CD4-positive, alpha-beta T cell treated with Interleukin-2 at 100 ng/mL for 4 hours (primary cell): Measurements from ENCODE around the gene CDH2.
"Not testable (repeated sequence)": the region's sequence is repeated elsewhere in the genome, so short reads cannot be mapped to it uniquely, and the experiment has no call there.

Source experiments
- DNase-seq: peaks from one replicate; pipeline ENCODE4 v3.0.0-alpha.2; 2020; ENCODE audit warnings: low spot score

Gene CDH2

DNA sequence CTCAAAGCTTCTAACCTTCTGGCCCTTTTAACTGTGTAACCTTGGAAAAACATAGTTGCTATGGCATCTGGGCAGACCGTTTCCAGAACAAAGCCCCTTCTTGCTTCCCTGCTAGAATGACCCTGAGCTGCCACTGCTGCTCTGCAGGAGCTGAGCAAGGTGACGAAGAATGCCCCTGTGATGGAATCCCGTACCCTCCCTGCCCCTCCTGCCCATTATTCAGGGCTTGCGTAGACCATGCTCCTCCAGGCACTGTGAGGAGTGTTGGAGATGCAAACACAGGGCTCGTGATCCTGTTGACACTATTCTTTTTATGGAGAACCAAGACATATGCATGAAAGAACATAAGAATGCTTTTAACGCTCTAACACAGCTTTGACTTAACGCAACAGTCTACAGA lies 191.1 kb downstream of the CDH2 start:
- no peak for DNase-seq

DNA sequence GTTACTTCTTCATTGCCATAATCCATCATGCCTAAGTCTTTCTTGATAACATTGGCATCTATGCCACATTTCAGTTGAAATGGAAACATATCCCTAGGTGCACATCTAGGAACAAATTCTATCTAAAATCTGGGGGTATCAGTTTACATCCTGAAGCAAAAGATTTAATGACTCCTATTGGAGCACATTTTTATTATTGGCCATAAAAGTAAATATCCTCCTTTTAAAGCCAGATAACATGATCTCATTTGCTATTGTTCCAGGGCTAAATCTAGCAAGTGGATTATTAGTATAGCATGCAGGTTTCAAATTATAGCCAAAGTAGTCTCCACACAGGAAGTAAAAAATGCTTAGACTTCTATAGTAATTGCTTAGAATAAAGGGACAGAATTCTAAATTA lies 193.2 kb downstream of the CDH2 start:
- no peak for DNase-seq

DNA sequence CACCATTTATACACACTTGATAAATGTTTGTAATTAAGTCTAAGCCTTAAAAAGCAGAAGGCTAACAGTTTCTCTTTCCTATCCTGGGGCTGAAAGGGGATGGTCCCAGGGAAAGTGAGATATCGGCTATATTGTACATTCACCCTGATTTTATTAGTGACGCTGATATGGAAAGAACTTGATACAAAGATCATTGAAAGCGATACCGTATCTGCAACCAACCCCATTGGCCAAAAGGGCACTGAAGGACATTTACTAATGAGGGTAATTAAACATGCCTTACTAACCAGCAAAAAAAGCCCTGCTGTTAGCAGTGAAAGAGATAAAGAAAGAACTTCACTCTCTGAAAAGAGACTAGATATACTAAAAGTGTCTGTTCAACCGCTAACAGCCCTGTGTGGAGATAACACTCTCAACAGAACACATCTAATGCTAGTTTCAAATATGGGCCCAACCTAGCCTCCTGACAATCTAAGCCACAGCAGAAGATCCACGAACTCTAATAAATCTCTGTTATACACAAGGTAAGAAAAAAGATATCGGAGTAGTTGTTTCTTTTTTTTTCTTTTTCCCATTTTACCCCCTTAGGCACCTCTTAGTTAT lies 200.0 kb downstream of the CDH2 start:
- DNase-seq = no peak

- DNase-seq = no peak
Observed at GRCh38 chr18:27970321-27970720, 206.6 kb downstream of the CDH2 start.

DNA sequence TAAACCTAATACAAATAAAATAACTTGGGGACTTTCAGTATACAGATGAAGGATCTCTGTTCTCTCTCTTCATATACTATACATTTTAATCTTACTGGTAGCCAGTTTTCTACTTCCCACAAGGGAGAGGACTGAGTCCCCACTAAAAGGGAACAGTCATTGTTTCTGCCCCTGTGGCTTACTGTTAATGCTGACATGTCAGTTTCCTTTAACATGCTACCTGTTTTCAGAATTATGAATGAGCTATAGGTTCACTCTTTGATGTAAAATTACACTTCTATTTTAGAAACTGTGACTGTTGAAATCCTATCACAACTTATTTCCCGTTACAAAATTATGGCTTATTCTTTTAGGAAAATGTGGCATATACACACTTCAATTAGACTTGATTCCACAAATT lies 207.7 kb downstream of the CDH2 start:
- no peak for DNase-seq

DNA sequence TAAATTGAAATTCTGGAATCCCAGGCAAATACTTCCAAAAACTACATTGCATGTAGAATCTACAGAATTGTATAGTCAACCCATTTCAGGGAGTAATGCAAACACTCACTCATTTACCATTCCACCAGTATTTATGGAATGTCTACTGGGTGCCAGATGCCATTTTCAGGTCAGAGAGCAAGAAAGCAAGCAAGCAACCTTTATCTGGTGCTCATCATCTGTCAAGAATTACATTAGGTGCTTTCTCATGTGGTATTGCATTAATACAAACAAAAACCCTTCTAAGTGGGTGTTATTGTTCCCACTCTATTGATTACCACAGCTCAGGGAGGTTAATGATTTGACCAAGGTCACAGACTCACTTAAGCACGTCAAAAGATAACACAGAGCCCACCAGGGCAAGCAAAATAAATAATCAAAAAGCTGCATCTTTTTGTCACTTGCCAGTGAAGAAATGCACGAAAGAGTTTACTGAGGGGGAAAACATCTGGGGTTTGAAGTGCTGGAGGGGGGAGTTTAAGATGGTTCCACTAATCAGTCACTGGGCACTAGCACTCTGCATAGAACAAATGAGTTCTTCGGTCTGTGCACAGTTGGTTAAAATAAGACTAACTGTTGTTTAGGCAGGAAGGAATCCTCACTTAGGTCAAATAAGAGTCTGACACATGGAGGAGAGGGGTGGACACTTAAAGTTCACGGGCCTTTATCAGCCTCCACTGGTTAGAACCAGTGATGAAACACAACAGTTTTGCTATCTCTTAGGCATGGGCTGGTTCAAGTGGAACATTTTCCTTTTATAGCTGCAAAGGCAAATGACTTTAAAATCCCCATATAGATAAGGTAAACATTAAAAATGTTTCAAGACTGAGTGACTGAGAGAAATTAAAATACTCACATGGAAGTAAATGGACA lies 208.8 kb downstream of the CDH2 start:
- DNase-seq = no peak

DNA sequence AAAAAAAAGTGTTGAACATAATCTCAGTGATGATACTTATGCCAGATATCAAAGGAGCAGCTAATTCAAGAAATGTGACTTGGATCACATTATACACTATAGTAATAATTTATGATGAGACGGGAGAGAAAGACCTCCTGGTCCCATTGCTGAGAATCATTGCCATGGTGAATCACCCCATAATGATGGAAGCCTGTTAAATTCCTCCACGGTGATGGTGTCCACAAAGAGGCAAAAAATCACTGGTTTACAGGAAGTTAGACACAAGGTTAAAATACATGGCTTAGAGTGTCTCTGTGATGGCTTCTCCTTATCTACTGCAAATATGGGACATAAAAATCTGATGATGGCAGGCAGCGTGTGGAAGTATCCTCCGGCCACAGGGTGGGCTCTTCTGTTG lies 210.0 kb downstream of the CDH2 start:
- no peak for DNase-seq

GRCh38 chr18:27964811-27965210 lies 212.1 kb downstream of the CDH2 start:
- DNase-seq = no peak

GRCh38 chr18:27959101-27959500 lies 217.8 kb downstream of the CDH2 start:
- no peak for DNase-seq

DNA sequence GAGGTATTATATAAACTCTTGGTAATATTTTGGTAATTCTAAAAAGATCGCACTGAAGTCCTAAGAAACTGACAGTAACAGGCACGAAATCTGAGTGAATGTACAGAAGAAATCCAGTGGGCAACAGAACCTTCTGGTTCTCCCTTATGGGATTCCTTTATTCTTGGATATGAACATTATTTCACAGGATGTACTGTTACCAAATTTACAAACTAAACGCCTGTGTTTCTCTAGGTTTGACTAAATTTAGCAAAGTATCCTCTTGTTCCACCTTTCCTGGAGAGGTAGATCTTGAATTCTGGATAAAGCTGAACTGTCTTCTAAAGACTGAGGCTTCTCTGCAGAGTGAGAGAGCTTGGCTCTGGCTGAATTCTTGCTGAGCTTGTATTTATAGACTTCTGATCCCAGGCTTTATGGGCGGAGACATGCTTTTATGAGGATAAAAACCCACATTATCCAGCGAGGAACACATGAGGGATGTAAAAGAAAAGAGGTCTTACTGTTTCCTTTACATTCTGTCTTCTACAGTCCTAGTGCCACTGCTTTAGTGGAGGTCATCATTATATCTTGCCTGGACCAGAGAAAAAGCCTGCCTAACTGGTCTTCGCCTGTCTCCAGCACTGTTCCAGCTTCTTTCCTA lies 220.8 kb downstream of the CDH2 start:
- no peak for DNase-seq

DNA sequence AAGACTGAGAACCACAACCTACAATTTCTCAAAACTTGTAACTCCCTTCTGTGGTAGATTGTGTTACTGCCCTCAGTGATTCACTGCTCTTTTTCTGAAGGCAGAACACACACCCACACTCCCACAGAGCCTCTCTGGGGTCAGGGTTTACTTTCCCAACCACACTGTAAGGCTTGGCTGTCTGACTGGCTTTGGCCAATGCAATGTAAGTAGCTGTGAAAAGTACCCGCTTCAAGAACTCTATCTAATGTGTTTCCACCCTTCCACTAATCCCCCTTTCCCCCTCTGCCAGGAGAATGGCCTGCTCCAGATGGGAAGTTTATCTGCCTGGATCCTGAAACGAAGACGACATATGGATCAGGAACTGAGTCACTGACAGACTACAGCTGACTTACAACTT lies 222.7 kb downstream of the CDH2 start:
- no peak for DNase-seq

- DNase-seq = no peak
Observed at GRCh38 chr18:27952741-27953140, 224.2 kb downstream of the CDH2 start.

DNA sequence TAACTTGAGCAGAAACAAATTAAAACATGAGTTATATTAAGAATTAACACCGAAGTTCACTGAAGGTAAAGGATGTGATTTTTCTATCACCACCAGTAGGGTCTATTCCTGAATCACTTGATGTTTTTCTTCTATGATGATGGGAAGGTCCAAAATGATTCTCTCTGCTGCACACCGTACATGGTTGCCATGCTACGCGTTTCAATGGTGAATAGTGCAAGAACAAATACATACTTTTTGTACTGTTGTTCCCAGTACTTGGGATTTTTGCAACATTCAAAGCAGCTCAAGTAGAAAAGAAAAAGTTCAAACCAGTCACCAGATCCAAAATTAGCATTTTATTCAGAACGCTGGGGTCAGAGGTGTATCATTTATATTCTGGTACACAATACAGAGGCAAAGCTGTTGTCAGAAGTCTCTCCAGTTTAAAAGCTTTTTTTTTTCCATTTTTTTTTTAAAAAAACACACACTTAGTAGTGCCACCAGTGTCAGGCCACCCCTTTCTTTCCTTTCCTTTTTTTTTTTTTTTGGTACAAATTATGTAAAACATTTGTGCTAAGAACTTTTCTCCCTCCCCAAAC lies 226.2 kb downstream of the CDH2 start:
- DNase-seq = no peak

GRCh38 chr18:27948986-27949385 lies 227.9 kb downstream of the CDH2 start:
- DNase-seq = no peak

- no peak for DNase-seq
Observed at GRCh38 chr18:27942706-27943105, 234.2 kb downstream of the CDH2 start.

GRCh38 chr18:27931535-27931934 lies 245.4 kb downstream of the CDH2 start:
- no peak for DNase-seq

DNA sequence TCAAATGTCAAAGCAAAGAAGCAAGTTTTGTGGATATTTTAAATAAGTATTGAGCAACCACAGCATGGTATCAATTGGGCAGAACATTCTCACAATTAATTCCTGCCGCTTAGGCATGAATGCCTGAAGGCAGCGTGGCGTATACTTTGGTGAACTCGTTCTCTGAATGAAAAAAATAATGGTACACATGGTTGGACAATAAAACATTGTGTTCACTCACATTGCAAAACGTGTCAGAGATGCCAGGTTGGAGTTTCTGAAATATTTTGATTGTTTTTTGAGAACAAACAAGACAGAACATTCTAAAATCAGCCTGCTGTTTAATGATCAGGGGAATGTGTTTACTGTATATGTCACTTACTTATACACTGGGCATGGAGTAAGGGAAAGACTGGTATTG lies 254.2 kb downstream of the CDH2 start:
- no peak for DNase-seq

- no peak for DNase-seq
Observed at GRCh38 chr18:27921904-27922751, 254.8 kb downstream of the CDH2 start.

DNA sequence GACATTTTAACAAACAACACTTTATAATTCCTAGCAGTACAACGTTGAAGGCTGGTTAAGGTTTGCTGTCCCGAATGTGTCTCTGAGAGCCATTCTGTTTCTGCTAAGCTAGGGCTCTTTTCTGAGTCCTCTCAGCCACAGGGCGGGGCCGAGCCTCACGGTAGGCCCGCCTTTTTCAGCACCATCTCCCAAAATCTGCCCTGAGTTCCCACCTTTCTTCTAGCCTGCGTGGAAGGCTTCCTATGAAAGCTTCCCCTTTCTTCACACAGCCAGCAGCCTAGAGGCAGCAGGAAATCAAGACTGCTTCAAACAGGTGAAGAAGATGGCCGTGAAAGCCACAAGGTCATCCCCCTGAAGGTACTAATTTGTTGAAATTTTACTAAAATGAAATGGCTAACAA lies 255.5 kb downstream of the CDH2 start:
- DNase-seq = no peak

DNA sequence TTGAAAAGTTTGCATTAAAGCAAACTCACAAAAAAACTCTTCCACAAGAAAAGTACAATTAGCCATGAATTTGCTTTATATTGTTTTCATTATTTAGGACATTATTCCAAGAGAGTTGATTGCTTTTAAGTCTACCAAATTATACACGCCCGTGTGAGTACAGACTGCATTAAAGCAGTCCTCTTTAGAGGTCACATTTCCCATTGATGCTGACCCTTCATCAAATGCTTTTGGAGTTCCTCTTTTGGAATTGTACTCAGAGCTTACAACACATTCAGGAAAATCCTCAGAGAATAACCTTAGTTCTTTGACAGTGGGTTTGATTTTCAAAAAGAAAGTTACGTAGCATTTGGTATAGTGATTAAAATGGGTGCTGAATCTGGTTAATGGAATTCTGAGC lies 256.1 kb downstream of the CDH2 start:
- no peak for DNase-seq

- DNase-seq = not testable (repeated sequence)
Observed at GRCh38 chr18:27906189-27906588, 270.7 kb downstream of the CDH2 start.

DNA sequence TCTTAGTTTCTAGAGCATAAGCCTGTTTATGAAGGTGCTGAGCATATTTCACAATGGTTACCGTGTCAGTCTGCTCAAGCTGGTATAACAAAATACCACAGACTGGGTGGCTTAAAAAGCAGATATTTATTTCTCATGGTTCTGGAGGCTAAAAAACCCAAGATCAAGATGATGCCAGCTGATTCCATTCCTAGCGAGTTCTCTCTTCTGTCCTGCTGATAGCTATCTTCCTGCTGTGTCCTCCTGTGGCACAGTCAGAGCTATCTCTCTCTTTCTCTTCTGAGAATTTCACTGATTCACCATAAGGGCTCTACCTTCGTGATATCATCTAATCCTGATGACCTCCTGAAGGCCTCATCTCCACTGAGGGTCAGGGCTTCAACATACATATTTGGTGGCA lies 273.0 kb downstream of the CDH2 start:
- DNase-seq = no peak
